ENCODE results near the gene HTRA3.

The HTRA3 gene

GRCh38 chr4:8247047-8247930, 22.3 kb upstream of the HTRA3 start:
- DNase-seq (ENCODE audit: low read depth) = no peak

- DNase-seq (ENCODE audit: low read depth) = peak; percentile 40
These were observed 21.5 kb upstream of the HTRA3 start for GRCh38 chr4:8248091-8248490.

GRCh38 chr4:8250227-8250626, 19.3 kb upstream of the HTRA3 start:
- DNase-seq (ENCODE audit: low read depth) = no peak

- DNase-seq (ENCODE audit: low read depth) = no peak
These were observed 18.9 kb upstream of the HTRA3 start for GRCh38 chr4:8250637-8251036.

GRCh38 chr4:8251110-8251883, 18.3 kb upstream of the HTRA3 start:
- DNase-seq (ENCODE audit: low read depth) = no peak

GRCh38 chr4:8252301-8253173, 17.0 kb upstream of the HTRA3 start:
- no peak for DNase-seq (ENCODE audit: low read depth)

GRCh38 chr4:8254076-8254475, 15.5 kb upstream of the HTRA3 start:
- no peak for DNase-seq (ENCODE audit: low read depth)

GRCh38 chr4:8255698-8256441, 13.7 kb upstream of the HTRA3 start:
- DNase-seq (ENCODE audit: low read depth) = peak; percentile 57

- no peak for DNase-seq (ENCODE audit: low read depth)
These were observed 11.7 kb upstream of the HTRA3 start for GRCh38 chr4:8257854-8258253.

GRCh38 chr4:8258552-8259212, 10.9 kb upstream of the HTRA3 start:
- no peak for DNase-seq (ENCODE audit: low read depth)

- no peak for DNase-seq (ENCODE audit: low read depth)
These were observed 9.7 kb upstream of the HTRA3 start for GRCh38 chr4:8259743-8260430.

GRCh38 chr4:8260656-8261111, 8.9 kb upstream of the HTRA3 start:
- DNase-seq (ENCODE audit: low read depth) = peak; percentile 96

GRCh38 chr4:8261851-8262535, 7.6 kb upstream of the HTRA3 start:
- no peak for DNase-seq (ENCODE audit: low read depth)

GRCh38 chr4:8262637-8263322, 6.8 kb upstream of the HTRA3 start:
- no peak for DNase-seq (ENCODE audit: low read depth)

GRCh38 chr4:8263397-8263796, 6.2 kb upstream of the HTRA3 start:
- no peak for DNase-seq (ENCODE audit: low read depth)

GRCh38 chr4:8264106-8264505, 5.4 kb upstream of the HTRA3 start:
- no peak for DNase-seq (ENCODE audit: low read depth)

GRCh38 chr4:8265171-8265929, 4.2 kb upstream of the HTRA3 start:
- no peak for DNase-seq (ENCODE audit: low read depth)

- DNase-seq (ENCODE audit: low read depth) = no peak
These were observed 3.5 kb upstream of the HTRA3 start for GRCh38 chr4:8266088-8266487.

All from EH (cell line).